Neuron (in vitro differentiated cells): ENCODE measurements around the gene BORCS6.
A peak's percentile ranks its signal among the peaks of the same experiment; 100 is the strongest.

Source experiments
- H2AFZ ChIP-seq: one replicate; pipeline ENCODE4 v1.6.1; 2013; ENCODE audit warnings: low read depth, mild to moderate bottlenecking, inconsistent platforms, low read length, moderate library complexity
- H3K27me3 ChIP-seq: one replicate; pipeline ENCODE4 v1.6.1; 2013; ENCODE audit warnings: low read length; ENCODE audit not compliant: insufficient read depth
- H3K36me3 ChIP-seq: one replicate; pipeline ENCODE4 v1.6.1; 2013; ENCODE audit warnings: low read length; ENCODE audit not compliant: insufficient read depth
- H3K4me1 ChIP-seq: one replicate; pipeline ENCODE4 v1.6.1; 2013; ENCODE audit warnings: low read length; ENCODE audit not compliant: insufficient read depth
- H3K4me3 ChIP-seq: 2 replicates; pipeline ENCODE4 v1.5.1; 2013; ENCODE audit warnings: mild to moderate bottlenecking, low read length, moderate library complexity
- H3K9me3 ChIP-seq: one replicate; pipeline ENCODE4 v1.6.1; 2013; ENCODE audit warnings: low read length

BORCS6 gene

GRCh38 chr17:8142887-8143580 is 46.9 kb downstream of the BORCS6 start:
- Histone ChIP-seq H3K27me3 (no peaks in the 10 kb centered on the region), H2AFZ (no peak overlapping the region), H3K4me1 (no peaks in the 10 kb centered on the region), H3K9me3 (no peaks in the 10 kb centered on the region), H3K4me3 (no peak overlapping the region), H3K36me3 (peaks cover 58% of the 10 kb centered on the region)

GRCh38 chr17:8142158-8142886 is 47.7 kb downstream of the BORCS6 start:
- Histone ChIP-seq H2AFZ (no peak overlapping the region), H3K4me1 (peaks cover 5% of the 10 kb centered on the region), H3K9me3 (no peaks in the 10 kb centered on the region), H3K27me3 (no peaks in the 10 kb centered on the region), H3K4me3 (no peak overlapping the region), H3K36me3 (peaks cover 51% of the 10 kb centered on the region)

- H3K9me3 ChIP-seq, result no peaks in the 10 kb centered on the region
- H3K27me3 ChIP-seq, result no peaks in the 10 kb centered on the region
- H3K4me1 ChIP-seq, result peaks cover 5% of the 10 kb centered on the region
- no peak overlapping the region for H3K4me3 ChIP-seq
- H3K36me3 ChIP-seq, result peaks cover 46% of the 10 kb centered on the region
- no peak overlapping the region for H2AFZ ChIP-seq
These were observed 48.2 kb downstream of the BORCS6 start for GRCh38 chr17:8141741-8142140.

- H3K9me3 ChIP-seq, result no peaks in the 10 kb centered on the region
- H3K27me3 ChIP-seq, result no peaks in the 10 kb centered on the region
- H2AFZ ChIP-seq, result no peak overlapping the region
- peaks cover 5% of the 10 kb centered on the region for H3K4me1 ChIP-seq
- H3K4me3 ChIP-seq, result no peak overlapping the region
- peaks cover 39% of the 10 kb centered on the region for H3K36me3 ChIP-seq
These were observed 48.9 kb downstream of the BORCS6 start for GRCh38 chr17:8141045-8141444.

GRCh38 chr17:8140065-8141029 is 49.6 kb downstream of the BORCS6 start:
- Histone ChIP-seq H3K4me3 (no peak overlapping the region), H3K27me3 (no peaks in the 10 kb centered on the region), H3K36me3 (peaks cover 32% of the 10 kb centered on the region)

GRCh38 chr17:8138672-8139371 is 51.2 kb downstream of the BORCS6 start:
- no peaks in the 10 kb centered on the region for H3K27me3 ChIP-seq
- H3K4me3 ChIP-seq, result peak overlapping the region; percentile 64
- peaks cover 19% of the 10 kb centered on the region for H3K36me3 ChIP-seq
- no peaks in the 10 kb centered on the region for H3K9me3 ChIP-seq
- peaks cover 5% of the 10 kb centered on the region for H3K4me1 ChIP-seq
- H2AFZ ChIP-seq, result no peak overlapping the region

More at GRCh38 chr17:8140065-8141029, 49.6 kb downstream of the BORCS6 start:
- H3K9me3 ChIP-seq, result no peaks in the 10 kb centered on the region
- H3K4me1 ChIP-seq, result peaks cover 5% of the 10 kb centered on the region
- H2AFZ ChIP-seq, result no peak overlapping the region

- Histone ChIP-seq H3K9me3 (no peaks in the 10 kb centered on the region), H3K4me3 (peak overlapping the region; percentile 46), H3K4me1 (peaks cover 5% of the 10 kb centered on the region), H3K27me3 (no peaks in the 10 kb centered on the region), H3K36me3 (peaks cover 18% of the 10 kb centered on the region), H2AFZ (peak overlapping the region; percentile 44)
These were observed 51.7 kb downstream of the BORCS6 start for GRCh38 chr17:8138374-8138671.
